ENCODE data around the gene PADI2. TPM values are rescaled to one million over a fixed set of nuclear protein-coding genes. Genes with fewer than 3 reads are reported as not detected.

PADI2 gene
- total and polyA plus RNA-seq, 2 experiments from 2014 or later = 1.7 to 4.3 TPM

- no peak overlapping the region for H2AFZ ChIP-seq
- peaks cover 7% of the 10 kb centered on the region; the same call in 1 of the 3 replicates for H3K4me1 Mint-ChIP-seq
- no peak overlapping the region for H3K4me3 ChIP-seq
- peaks cover 9% of the 10 kb centered on the region; the same call in 1 of the 3 replicates for H3K9me3 Mint-ChIP-seq
- H3K36me3 Mint-ChIP-seq (ENCODE audit: low read depth) = 0 out of 3 replicates have a peak, but pooled peaks cover 4% of the 10 kb centered on the region
- no peaks in the 10 kb centered on the region for H3K36me3 ChIP-seq (ENCODE audit: insufficient read depth)
- H3K4me1 ChIP-seq (ENCODE audit: insufficient read depth) = 0 out of 2 replicates have a peak, but pooled peaks cover 5% of the 10 kb centered on the region
- peaks cover 3% of the 10 kb centered on the region for H3K27me3 Mint-ChIP-seq (ENCODE audit: insufficient read depth, low read depth, poor library complexity)
- H3F3A ChIP-seq (replicated peaks; ENCODE audit: low read depth) = no peaks in the 10 kb centered on the region
- H3K4me2 ChIP-seq = no peak overlapping the region
- no peak for DNase-seq (ENCODE audit: low spot score)
- TF ChIP-seq STAT1 (IDR thresholded peaks at IDR 0.05; ENCODE audit: unreplicated experiment) = no peak
- no peak for TF ChIP-seq NANOG (IDR thresholded peaks at IDR 0.05; ENCODE audit: borderline replicate concordance)
- TF ChIP-seq CREB1 (CRISPR knock-in tag; IDR thresholded peaks at IDR 0.05; ENCODE audit: low read depth) = no peak
- TF ChIP-seq REST (IDR thresholded peaks at IDR 0.05; ENCODE audit: unreplicated experiment) = no peak
- TF ChIP-seq EZH2 (IDR thresholded peaks at IDR 0.05; ENCODE audit: low read depth, unreplicated experiment) = no peak
- no peak for TF ChIP-seq ZNF114 (CRISPR knock-in tag; IDR thresholded peaks at IDR 0.05)
- TF ChIP-seq EZH2phosphoT487 (IDR thresholded peaks at IDR 0.05; ENCODE audit: unreplicated experiment) = no peak
- TF ChIP-seq ZNF462 (CRISPR knock-in tag; IDR thresholded peaks at IDR 0.05) = no peak
- no peak for TF ChIP-seq ZNF331 (CRISPR knock-in tag; IDR thresholded peaks at IDR 0.05; ENCODE audit: low read depth)
- no peak for TF ChIP-seq ETS1 (IDR thresholded peaks at IDR 0.05)
- no peak for TF ChIP-seq JUNB (IDR thresholded peaks at IDR 0.05; ENCODE audit: unreplicated experiment)
- TF ChIP-seq CTCF (conservative IDR thresholded peaks at IDR 0.05; ENCODE audit: low read depth in 2 of 2) = no peak
- TF ChIP-seq POLR2AphosphoS5 (IDR thresholded peaks at IDR 0.05; ENCODE audit: low read depth) = no peak
- H3K79me2 ChIP-seq (replicated peaks; ENCODE audit: insufficient read depth) = no peaks in the 10 kb centered on the region
- H3K27ac Mint-ChIP-seq = no peak overlapping the region
- H3K4me3 Mint-ChIP-seq = no peak overlapping the region
- ATAC-seq = no peak
- H3K9me2 ChIP-seq (ENCODE audit: insufficient read depth) = peaks cover 5% of the 10 kb centered on the region; the same call in 1 of the 2 replicates
- no peak overlapping the region for H3K27ac ChIP-seq (ENCODE audit: low read depth)
- H3K27me3 ChIP-seq (ENCODE audit: insufficient read depth) = no peaks in the 10 kb centered on the region
- H4K20me1 ChIP-seq (replicated peaks; ENCODE audit: insufficient read depth) = no peaks in the 10 kb centered on the region
Measured at GRCh38 chr1:17140279-17140678, 21.0 kb upstream of the PADI2 start.
